Nucleus accumbens (tissue), 56 donors: ENCODE results near the gene TTC34.

ENCODE experiments used
- DNase-seq, 56 donors: peaks; one replicate each; lab custom pipeline; 2025; lab: John Stamatoyannopoulos, UW

TTC34 gene

DNA sequence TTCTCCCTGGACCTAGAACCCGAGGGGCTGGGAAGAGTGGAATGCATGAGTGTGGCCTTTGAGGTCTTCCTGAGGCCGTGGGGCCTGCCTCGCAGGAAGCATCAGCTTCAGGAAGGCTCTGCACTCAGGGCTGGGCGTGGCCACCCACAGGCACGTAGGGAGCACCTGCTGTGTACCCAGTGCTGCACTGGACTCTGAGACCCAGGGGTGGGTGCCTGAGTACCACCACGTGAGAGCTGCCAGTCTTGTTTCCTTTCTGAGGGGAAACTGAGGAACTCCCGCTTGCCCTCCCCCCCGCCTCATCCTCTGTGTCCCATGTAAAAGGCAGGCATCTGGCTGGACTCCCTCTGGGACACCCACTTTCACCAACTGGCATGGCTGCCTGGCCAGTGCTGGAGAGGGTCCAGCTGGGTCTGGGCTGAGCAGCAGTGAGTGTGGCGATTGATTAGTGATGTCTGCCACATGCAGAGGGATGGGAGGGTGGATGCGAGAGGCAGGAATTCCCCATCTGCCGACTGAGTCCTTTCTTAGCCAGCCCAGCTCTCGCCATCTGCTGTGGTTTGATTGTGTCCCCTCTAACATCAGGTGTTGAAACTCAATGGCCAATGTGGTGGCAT, 30.2 kb upstream of the TTC34 start:
- no peak for DNase-seq

DNA sequence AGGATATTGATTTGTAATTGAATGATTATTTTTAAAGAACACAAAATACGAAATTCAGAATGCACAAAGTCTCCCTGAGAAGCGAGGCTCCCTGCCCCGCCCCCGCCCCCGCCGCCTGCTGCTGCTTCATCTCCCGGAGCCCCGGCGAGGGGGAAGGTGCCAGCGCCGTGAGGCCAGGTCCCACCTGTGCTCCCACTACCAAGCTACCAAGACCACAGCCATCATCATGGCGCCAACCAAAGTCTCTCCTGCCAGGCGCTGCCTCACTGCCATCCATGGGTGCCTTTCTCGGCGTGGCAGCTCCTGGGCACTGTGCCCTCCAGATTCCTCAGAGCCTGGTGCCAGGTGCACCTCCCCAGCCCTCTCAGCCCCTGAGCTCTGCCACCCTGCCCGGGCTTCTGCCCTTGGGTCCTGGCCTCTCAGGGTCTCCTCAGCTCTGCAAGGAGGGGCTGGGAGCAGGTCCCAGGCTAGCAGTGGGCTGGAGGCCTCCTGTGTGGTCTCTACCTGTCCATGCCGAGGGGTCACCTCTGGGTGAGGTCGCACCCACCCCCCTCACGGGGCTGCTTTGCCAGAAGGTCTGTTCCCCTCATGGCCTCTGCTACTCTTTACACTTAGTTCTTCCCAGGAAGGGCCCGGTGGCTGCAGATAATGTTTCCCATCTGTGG, 29.4 kb upstream of the TTC34 start:
- DNase-seq = no peak

DNA sequence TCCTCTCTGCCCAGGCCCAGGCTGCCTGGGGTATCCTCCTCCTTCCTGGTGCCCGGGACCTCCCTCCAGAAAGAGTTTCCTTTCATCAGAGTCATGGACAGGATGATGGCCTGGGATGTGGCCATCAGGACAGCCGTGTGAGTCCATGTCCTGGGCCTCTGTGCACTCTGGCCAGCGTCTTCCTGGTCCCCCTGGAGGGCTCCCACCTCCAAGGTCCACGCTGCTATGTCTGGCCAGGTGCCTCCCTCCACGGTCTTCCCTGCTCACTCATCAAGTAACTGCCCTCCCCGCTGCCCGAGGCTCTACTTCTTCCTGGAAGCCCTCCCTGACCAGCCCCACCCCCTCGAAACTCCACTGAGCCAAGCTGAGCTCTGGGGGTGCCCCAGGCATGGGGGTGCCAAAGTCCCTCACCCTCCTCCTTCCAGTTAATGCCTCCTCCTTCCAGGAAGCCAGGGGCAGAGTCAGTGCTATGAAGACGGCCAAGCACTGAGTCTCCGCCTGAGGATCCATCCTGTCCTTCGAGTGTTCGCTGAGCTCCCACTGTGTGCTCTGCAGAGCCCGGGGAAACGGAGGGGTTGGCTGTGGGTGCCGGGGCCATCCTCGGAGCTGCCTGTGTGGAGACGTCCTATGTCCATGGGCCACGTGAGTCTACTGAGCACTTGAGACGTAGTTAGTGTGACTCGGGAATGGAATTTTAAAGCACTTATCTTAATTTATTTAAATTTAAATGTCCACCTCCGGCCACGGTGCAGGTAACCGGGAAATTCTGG, 28.5 kb upstream of the TTC34 start:
- no peak for DNase-seq

DNA sequence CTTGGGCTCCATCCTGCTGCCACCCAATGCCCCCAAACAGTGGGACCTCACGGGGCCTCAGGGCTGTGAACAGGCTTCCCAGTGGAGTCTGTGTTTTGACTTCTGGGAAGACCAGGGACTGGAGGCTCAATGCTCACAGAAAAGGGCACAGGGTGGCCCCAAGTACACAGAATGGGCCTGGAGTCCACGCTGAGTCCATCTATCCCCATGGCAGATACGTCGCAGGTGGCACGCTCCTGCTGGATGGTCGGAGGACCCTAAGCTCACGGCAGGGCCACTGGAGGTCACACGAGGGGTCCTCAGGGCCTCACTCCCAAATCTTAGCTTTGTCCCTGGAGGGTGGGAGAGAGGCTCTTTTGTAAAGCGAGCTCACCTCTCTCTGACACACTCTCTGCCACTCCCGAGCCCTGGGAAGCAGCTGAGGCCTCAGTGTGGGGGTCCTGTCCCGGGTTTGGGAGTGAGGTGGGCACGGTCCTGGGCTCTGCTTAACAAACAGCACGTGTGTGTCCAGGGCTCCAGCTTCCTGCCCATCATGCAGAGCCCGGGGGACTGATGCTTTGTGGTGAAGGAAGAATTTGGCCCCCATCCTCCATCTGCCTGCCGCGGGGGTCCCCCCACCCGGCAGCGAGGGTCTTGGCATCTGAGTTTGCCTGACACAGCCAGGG, 27.2 kb upstream of the TTC34 start:
- DNase-seq = no peak

DNA sequence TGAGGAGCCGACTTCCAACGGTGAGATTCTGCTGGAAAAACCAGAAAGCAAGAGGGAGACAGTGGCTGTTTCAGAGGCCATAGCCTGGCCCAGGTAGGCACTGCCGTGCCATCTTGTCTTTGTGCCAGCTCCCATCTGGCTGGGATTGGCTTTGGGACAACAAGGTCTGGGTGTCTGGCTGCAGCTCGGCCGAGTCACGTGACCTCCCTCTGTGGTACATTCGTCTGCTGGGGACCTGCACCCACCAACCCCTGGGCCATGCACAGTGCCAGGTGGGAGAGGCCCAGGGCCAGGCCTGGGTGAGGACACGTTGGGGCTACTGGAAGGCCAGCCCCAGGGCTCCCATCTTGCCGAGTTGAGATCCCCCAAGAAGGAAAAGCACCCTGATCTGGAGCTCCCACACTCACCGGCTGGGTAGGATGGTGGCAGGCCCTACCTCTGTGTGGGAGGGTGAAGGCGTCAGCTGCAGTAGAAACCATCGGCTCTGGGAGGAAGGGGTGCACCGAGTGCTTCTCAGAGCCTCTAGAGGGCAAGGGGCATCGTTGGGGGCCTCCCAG, 25.3 kb upstream of the TTC34 start:
- DNase-seq = no peak

DNA sequence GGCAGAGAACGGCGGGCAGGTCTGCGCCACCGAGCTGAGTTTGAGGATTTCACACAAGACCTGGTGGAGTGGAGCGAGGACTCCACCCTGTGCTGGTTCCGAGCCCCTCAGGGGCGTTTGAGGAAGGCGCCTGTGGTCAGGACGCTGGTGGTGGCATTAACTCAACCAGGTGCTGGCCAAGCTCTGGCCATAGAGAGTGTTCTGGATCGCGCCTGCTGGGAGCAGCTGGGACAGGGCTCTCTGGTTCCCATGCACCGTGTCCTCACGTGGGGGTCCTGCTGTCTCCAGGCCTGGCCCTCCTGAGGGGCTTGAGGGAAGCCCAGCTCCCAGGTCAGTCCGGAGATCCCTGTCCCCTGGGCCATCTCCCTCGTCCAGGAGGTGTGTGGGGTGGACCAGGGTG, 24.8 kb upstream of the TTC34 start:
- DNase-seq = no peak

DNA sequence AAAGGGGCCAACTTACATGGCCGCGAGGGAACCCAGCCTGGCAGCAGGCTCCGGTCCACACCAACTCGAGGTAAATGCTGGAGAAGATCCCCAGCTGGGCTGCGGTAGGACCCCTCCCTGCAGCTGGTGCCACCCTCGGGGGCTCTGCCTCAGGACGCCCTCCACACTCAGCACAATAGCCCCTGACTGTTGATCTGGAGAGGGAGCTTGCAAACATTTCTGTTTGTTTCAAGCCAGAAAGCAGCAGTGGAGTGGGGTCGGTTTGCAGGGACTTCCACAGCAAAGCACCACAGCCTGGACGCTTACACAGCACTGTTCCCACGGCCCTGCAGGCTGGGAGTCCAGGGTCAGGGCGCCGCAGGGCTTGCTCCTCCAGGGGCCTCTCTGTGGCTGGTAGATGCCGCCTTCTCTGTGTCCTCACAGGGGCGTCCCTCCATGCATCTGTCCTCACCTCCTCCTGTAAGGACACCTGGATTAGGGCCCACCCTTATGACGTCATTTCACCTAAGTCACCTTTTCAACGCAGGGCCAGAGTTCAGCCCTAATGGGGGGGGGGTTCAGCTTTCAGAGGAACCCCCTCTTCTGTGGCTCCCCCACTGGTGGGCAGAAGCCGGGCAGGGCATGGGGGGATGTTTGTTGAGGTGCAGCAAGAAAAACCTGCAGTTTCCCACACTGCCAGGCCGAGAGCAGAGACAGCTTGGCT, 24.1 kb upstream of the TTC34 start:
- DNase-seq = no peak

DNA sequence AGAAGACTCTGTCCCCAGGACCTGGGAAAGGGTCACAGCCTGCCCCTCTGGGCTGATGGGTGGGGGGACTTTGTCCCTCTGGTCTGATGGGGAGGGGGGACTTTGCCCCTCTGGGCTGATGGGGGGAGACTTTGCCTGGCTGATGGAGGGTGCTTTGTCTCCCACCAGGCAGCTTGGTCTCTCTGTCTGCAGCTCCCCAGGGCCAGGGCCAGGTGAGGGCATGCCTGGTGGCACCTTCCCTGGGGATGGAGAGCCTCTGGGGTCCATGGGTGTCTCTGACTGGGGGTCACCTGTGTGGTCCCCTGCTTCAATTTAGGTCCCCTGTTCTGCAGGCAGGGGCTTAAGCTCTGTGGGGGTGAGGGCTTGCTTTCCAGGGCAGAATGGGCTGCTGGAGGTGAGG, 23.5 kb upstream of the TTC34 start:
- no peak for DNase-seq

DNA sequence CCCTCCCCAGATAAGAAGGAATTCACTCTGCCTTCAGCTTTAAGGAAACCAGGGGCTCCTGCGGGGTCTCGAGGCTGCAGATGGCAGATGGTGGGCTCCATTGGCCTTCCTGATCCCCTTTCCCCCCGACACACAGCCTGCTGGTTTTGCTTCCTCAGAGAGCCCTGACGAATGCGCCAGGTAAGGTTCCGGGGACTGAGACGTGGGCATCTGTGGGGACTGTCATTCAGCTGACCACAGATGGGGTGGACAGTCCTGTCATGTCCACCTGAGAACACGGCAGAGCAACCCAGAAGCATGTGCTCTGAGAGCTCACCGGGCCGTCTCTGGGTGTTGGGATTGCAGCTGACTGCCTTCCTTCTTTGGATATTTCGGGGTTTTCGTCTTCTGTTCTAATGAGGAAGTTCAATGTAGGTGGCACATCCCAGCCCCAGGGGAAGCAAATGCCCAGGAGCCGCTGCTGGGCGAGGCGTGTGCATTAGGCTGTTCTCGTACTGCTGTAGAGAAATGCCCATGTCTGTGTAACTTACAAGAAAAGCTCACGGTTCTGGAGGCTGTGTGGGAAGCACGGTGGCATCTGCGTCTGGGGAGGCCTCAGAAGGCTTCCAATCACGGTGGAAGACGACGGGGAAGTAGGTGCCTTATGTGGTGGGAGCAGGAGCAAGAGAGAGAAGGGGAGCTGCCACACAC, 22.6 kb upstream of the TTC34 start:
- DNase-seq = no peak

DNA sequence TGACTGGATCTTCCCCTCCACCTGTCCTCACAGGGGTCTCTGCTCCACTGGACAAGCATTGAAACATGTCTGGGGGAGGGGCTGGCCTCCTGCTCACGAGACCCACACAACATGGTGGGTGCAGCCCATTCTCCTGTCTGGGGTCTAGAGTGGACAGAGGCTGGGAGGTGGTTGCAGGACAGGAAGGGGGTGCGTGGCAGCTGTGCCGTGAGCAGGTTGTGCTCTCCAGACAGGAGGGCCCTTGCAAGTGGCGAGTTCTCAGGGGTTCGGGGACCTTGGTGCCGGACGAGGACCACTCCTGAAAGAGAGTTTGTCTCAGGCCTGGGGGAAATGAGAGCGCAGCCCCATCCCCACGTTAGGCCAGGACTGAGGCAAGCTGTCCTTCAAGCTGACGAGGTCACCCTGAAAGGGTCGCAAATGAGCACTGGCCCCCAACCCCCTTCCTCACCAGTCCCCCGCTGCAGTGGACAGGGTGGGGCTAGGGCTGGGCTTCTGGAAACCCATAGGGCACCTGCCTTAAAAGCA, 21.2 kb upstream of the TTC34 start:
- no peak for DNase-seq

DNA sequence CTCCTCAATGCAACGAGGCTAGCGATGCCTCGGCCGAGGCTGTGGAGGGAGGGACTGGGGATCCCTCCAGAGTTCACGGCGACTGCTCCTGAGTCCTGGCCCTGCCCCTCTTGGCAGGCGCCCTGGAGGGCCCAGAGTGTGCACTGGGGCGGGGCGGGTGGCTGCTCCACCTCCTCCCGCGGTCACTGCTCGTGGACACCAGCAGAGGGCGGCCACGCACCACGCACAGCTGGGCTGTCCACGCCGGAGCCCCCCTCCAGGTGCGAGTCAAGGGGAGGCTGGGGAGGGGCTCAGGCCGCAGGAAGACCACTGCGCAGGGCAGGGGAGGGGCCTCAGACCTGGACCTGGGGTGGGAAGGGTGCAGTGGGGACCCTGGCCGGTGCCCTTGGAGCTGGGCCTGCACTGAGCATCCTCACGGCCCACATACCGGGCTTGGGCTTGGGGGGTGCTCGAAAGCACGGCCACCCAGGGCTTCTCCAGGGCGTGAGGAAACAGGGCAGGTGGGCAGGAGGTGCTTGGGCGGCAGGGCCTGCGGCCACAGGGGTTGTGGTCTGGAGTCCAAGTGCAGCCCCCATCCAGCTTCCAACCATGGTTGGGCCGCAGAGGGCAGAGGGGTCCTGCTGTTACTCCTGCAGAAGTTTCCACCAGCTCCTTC, 20.6 kb upstream of the TTC34 start:
- peak in 36 of 56 donors; percentile 2 to 67 (median 28) for DNase-seq

DNA sequence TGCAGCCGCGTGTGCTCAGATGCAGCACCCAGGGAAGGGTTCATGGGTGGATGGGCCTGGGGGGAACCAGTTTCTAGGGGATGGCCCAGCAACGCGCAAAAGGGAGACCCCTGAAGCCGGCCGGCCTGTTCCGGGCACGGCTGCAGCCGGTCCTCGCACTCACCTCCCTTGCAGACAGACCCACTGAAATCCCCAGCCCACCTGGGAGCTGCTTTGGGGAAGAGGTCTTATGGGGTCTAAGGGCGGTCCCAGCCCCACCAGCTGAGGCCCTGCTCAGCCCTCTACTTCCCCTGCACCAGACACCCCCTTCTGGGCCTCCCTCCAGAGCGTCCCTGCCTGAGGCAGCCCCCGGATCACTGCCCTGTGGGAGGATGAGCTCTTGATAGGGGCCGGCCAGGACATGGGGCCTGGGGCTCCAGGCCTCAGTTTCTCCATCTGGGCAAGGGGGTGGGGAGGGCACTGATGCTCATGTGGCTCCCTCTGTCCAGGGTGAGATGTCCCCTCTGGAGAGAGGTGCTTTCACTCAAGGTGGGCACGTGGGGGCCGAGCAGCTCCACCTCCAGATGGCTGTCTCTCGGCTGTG, 20.0 kb upstream of the TTC34 start:
- DNase-seq = no peak

DNA sequence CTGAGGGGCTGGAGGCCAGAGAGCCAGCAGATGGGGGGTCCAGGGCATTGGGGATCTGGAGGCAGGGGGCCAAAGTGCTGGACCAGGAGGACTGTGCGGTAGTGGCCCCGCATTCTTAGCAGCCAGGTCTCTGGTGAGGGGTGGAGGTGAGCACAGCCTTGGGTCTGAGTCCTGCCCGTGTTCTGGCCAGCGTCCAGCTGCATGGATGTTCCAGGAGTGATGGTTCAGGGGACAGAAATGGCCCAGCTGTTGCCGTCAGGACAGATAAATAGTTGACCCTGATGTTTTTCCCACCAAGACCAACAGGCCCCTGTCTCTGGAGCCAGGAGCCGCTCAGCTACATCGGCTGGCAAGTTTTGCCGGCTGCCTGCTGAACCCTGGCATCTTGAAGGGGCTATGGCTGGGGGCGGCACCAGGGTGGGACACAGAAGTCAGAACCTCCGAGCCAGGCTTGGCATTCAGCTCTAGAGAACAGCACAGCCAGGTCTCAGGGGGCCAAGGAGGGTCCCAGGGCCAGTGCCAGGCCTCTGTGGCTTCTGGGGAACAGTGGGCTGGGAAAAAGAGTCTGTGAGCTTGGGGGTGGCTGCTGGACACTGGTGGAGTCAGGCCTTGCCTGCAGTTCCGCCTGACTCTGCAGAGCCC, 19.4 kb upstream of the TTC34 start:
- DNase-seq = no peak

DNA sequence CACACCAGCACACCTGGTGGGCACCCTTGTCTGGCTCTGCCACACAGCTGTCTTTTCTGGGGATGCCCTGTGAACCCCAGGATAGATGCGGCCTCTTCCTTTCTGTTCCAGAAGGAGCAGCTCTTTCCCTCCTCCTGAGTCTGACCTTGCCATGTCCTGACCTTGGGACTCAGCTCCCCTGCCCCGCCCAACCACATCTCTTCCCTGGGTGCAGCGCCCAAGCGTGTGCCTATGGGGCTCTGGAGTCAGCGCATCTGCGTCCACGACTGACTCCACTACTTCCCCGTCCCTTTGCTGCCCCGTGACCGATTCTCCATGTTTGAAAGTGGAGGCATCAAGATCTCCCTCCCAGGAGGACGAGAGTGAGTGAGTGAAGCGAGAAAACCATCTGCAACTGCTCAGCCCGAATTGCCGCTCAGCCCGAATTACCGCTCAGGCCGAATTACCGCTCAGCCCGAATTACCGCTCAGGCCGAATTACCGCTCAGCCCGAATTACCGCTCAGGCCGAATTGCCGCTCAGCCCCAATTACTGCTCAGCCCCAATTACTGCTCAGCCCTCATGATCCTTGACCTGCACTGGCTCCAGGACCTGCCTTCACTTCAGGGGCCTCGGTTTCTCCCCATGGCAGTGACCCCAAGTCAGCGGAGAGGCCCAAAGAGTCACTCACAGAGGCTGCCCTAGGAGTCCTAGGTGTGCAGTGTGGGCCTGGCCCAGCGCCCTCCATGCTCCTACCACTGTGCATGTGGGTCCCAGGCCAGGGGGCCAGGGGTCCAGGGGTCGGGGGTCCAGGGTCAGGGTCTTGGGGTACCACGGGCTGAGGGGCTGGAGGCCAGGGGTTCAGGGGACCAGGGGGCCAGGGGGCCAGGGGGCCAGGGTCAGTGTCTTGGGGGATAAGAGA, 18.6 kb upstream of the TTC34 start:
- no peak for DNase-seq

DNA sequence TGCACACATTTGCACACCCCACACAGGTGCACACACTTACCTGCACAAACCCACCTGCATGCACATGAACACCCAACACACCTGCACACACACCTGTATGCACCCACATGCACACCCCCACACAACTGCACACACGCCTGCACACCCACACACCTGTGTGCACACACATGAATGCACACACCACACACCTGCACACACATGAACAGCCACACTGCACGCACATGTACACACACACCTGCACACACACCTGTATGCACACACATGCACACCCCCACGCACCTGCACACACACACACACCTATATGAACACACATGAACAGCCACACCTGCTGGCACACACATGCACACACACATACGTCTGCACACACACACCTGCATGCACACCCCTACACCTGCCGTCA, 17.9 kb upstream of the TTC34 start:
- no peak for DNase-seq

DNA sequence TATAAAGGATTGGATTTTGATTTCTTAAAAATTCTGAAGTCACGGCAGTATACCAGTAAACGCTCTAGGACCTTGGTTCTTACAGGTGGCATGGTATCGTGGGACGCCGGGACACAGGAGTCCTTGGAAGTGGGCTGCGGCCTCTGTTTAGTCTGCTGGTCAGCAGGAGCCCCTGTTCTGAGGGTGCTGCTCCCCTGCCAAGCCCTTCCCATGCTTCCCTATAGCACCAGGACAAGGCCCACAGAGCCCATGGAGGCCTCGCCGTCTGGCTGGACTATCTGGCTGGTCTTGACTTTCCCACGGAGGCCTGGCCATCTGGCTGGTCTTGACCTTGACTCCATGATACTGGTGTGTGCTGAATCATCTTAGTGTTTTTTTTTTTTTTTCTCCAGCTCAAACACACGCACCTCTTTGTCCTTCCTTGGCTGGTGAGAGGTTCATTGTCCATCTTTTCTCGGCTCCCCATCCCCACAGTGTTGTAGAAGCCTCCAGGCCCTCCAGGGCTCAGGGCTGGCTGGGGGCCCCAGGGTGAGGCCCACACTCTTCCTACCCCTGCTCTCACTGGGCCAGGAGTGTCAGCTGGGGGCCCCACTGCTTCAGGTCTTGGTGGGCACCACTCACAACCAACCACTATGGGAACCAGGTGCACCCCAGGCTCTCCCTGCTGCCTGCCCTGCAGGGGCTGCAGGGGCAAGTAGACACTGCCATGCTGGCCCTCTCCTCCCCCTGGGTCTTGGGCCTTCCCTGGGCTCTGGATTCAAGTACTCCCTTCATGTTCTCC, 16.5 kb upstream of the TTC34 start:
- no peak for DNase-seq
